HCT116 (cell line): ENCODE results near the gene PGAM5.
"Not testable (repeated sequence)": the region's sequence is repeated elsewhere in the genome, so short reads cannot be mapped to it uniquely, and the experiment has no call there.

Experiments used
- EGR1 ChIP-seq: IDR thresholded peaks from 2 replicates; pipeline ENCODE4 v1.6.1; 2012; ENCODE audit warnings: low read depth
- EZH2 ChIP-seq: fragments of 200-600 bp; sonication (generic); IDR thresholded peaks from 2 replicates; pipeline ENCODE4 v1.6.1; 2017; ENCODE audit warnings: antibody characterized with exemption, mixed run types
- JUND ChIP-seq: IDR thresholded peaks from 2 replicates; pipeline ENCODE4 v1.6.1; 2012
- POLR2A ChIP-seq: IDR thresholded peaks from 2 replicates; pipeline ENCODE4 v1.7.0; 2011; ENCODE audit warnings: borderline replicate concordance; ENCODE audit not compliant: insufficient read depth, insufficient read length; ENCODE audit errors: extremely low read depth
- POLR2AphosphoS5 ChIP-seq: IDR thresholded peaks from 2 replicates; pipeline ENCODE4 v1.6.1; 2011; ENCODE audit warnings: mild to moderate bottlenecking, low read depth, low read length, moderate library complexity
- ZNF274 ChIP-seq: fragments of 200-500 bp; sonication (Bioruptor generic); IDR thresholded peaks from 2 replicates; pipeline ENCODE4 v1.6.1; 2014; ENCODE audit warnings: mild to moderate bottlenecking, low read depth, low read length, inconsistent platforms
- TF ChIP-seq, protein P1 (sequence below): IDR thresholded peaks from 2 replicates; pipeline ENCODE4 v1.6.1; 2012
- TF ChIP-seq, protein P2 (sequence below), 3 experiments: fragments of 200-600 bp in 1 of 3; sonication (generic) in 1 of 3; IDR thresholded peaks in 2 of 3; conservative IDR thresholded peaks in 1 of 3; 2 replicates each; pipeline ENCODE4 v1.5.1; 2012 to 2017; ENCODE audit warnings: low read depth in 2 of 3, low read length in 2 of 3, antibody characterized with exemption in 1 of 3, borderline replicate concordance in 1 of 3, control low read depth in 1 of 3, mild to moderate bottlenecking in 1 of 3, mixed read lengths in 1 of 3, mixed run types in 1 of 3, moderate library complexity in 1 of 3; ENCODE audit not compliant: insufficient read depth in 1 of 3
- TF ChIP-seq, protein P3 (sequence below): IDR thresholded peaks from 2 replicates; pipeline ENCODE4 v1.6.1; 2011; ENCODE audit warnings: mild to moderate bottlenecking, low read length, moderate library complexity; ENCODE audit not compliant: insufficient replicate concordance; ENCODE audit errors: extremely low read depth
- TF ChIP-seq, protein P4 (sequence below): IDR thresholded peaks from 2 replicates; pipeline ENCODE4 v1.6.1; 2012; ENCODE audit warnings: low read depth
- TF ChIP-seq, protein P5 (sequence below): IDR thresholded peaks from 2 replicates; pipeline ENCODE4 v1.6.1; 2012

DNA sequence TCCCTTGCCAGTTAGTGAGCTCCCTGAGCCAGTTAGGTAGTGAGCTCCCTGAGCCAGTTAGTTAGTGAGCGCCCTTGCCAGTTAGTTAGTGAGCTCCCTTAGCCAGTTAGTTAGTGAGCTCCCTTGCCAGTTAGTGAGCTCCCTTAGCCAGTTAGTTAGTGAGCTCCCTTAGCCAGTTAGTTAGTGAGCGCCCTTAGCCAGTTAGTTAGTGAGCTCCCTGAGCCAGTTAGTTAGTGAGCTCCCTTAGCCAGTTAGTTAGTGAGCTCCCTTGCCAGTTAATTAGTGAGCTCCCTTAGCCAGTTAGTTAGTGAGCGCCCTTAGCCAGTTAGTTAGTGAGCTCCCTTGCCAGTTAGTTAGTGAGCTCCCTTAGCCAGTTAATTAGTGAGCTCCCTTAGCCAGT, 18.6 kb upstream of the PGAM5 start:
- TF ChIP-seq, protein P1, sequence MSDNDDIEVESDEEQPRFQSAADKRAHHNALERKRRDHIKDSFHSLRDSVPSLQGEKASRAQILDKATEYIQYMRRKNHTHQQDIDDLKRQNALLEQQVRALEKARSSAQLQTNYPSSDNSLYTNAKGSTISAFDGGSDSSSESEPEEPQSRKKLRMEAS: not testable (repeated sequence)
- not testable (repeated sequence) for TF ChIP-seq EZH2, JUND, POLR2A, EGR1, POLR2AphosphoS5, ZNF274
- TF ChIP-seq, protein P2, sequence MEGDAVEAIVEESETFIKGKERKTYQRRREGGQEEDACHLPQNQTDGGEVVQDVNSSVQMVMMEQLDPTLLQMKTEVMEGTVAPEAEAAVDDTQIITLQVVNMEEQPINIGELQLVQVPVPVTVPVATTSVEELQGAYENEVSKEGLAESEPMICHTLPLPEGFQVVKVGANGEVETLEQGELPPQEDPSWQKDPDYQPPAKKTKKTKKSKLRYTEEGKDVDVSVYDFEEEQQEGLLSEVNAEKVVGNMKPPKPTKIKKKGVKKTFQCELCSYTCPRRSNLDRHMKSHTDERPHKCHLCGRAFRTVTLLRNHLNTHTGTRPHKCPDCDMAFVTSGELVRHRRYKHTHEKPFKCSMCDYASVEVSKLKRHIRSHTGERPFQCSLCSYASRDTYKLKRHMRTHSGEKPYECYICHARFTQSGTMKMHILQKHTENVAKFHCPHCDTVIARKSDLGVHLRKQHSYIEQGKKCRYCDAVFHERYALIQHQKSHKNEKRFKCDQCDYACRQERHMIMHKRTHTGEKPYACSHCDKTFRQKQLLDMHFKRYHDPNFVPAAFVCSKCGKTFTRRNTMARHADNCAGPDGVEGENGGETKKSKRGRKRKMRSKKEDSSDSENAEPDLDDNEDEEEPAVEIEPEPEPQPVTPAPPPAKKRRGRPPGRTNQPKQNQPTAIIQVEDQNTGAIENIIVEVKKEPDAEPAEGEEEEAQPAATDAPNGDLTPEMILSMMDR (IDR thresholded peaks at IDR 0.05 in 2 of 3, conservative IDR thresholded peaks at IDR 0.05 in 1 of 3; ENCODE audit: borderline replicate concordance in 1 of 3, insufficient read depth in 1 of 3, low read depth in 2 of 3, low read length in 2 of 3): not testable (repeated sequence)
- TF ChIP-seq, protein P3, sequence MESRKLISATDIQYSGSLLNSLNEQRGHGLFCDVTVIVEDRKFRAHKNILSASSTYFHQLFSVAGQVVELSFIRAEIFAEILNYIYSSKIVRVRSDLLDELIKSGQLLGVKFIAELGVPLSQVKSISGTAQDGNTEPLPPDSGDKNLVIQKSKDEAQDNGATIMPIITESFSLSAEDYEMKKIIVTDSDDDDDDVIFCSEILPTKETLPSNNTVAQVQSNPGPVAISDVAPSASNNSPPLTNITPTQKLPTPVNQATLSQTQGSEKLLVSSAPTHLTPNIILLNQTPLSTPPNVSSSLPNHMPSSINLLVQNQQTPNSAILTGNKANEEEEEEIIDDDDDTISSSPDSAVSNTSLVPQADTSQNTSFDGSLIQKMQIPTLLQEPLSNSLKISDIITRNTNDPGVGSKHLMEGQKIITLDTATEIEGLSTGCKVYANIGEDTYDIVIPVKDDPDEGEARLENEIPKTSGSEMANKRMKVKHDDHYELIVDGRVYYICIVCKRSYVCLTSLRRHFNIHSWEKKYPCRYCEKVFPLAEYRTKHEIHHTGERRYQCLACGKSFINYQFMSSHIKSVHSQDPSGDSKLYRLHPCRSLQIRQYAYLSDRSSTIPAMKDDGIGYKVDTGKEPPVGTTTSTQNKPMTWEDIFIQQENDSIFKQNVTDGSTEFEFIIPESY: not testable (repeated sequence)
- TF ChIP-seq, protein P4, sequence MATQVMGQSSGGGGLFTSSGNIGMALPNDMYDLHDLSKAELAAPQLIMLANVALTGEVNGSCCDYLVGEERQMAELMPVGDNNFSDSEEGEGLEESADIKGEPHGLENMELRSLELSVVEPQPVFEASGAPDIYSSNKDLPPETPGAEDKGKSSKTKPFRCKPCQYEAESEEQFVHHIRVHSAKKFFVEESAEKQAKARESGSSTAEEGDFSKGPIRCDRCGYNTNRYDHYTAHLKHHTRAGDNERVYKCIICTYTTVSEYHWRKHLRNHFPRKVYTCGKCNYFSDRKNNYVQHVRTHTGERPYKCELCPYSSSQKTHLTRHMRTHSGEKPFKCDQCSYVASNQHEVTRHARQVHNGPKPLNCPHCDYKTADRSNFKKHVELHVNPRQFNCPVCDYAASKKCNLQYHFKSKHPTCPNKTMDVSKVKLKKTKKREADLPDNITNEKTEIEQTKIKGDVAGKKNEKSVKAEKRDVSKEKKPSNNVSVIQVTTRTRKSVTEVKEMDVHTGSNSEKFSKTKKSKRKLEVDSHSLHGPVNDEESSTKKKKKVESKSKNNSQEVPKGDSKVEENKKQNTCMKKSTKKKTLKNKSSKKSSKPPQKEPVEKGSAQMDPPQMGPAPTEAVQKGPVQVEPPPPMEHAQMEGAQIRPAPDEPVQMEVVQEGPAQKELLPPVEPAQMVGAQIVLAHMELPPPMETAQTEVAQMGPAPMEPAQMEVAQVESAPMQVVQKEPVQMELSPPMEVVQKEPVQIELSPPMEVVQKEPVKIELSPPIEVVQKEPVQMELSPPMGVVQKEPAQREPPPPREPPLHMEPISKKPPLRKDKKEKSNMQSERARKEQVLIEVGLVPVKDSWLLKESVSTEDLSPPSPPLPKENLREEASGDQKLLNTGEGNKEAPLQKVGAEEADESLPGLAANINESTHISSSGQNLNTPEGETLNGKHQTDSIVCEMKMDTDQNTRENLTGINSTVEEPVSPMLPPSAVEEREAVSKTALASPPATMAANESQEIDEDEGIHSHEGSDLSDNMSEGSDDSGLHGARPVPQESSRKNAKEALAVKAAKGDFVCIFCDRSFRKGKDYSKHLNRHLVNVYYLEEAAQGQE: not testable (repeated sequence)
- TF ChIP-seq, protein P5, sequence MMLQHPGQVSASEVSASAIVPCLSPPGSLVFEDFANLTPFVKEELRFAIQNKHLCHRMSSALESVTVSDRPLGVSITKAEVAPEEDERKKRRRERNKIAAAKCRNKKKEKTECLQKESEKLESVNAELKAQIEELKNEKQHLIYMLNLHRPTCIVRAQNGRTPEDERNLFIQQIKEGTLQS: not testable (repeated sequence)
